K562 (cell line): ENCODE measurements around the gene CDC6. TPM values are rescaled to one million over a fixed set of nuclear protein-coding genes. Genes with fewer than 3 reads are reported as not detected.

Source experiments
- ATF7 ChIP-seq: fragments of 450-650 bp; IDR thresholded peaks from 2 replicates; pipeline ENCODE4 v1.7.1; 2014; ENCODE audit warnings: mild to moderate bottlenecking, moderate library complexity
- ETV5 ChIP-seq: sonication (generic); formaldehyde crosslinking; IDR thresholded peaks from 2 replicates; pipeline ENCODE4 v1.4.0; 2020; ENCODE audit warnings: low read depth, mild to moderate bottlenecking, missing genetic modification reagents
- GTF3C2 ChIP-seq: IDR thresholded peaks from 3 replicates; pipeline ENCODE4 v1.6.1; 2011; ENCODE audit warnings: borderline replicate concordance, mild to moderate bottlenecking, moderate library complexity; ENCODE audit not compliant: insufficient read length; ENCODE audit errors: extremely low read depth
- HOMEZ ChIP-seq: fragments of 250-450 bp; sonication (Bioruptor Pico); IDR thresholded peaks from 2 replicates; pipeline ENCODE4 v1.4.0; 2020; ENCODE audit warnings: mild to moderate bottlenecking, moderate library complexity
- JUN ChIP-seq, 2 experiments: sonication (generic) in 1 of 2; formaldehyde crosslinking in 1 of 2; IDR thresholded peaks; 2 replicates each; pipeline versions ENCODE4 v1.6.1 to v1.8.0; 2012 to 2022; ENCODE audit warnings: borderline replicate concordance in 2 of 2, mild to moderate bottlenecking in 2 of 2, improper control_type of control experiment in 1 of 2, low read depth in 1 of 2, low read length in 1 of 2, missing genetic modification reagents in 1 of 2
- PHB ChIP-seq: fragments of 250-450 bp; sonication (Bioruptor Pico); IDR thresholded peaks from 2 replicates; pipeline ENCODE4 v1.5.0; 2021
- RERE ChIP-seq: sonication (generic); formaldehyde crosslinking; IDR thresholded peaks from 2 replicates; pipeline ENCODE4 v1.8.0; 2023; ENCODE audit warnings: missing genetic modification reagents, mild to moderate bottlenecking, borderline replicate concordance
- TSC22D4 ChIP-seq: fragments of 450-650 bp; IDR thresholded peaks from 2 replicates; pipeline ENCODE4 v1.6.1; 2016; ENCODE audit warnings: missing genetic modification characterization, missing biosample characterization, control low read depth
- TSHZ1 ChIP-seq: fragments of 250-450 bp; sonication (Bioruptor Pico); IDR thresholded peaks from 2 replicates; pipeline ENCODE4 v1.4.0; 2020; ENCODE audit warnings: mild to moderate bottlenecking, moderate library complexity
- XRCC3 ChIP-seq: fragments of 450-650 bp; IDR thresholded peaks from 2 replicates; pipeline ENCODE4 v1.6.1; 2017; ENCODE audit warnings: mild to moderate bottlenecking, moderate library complexity
- ZNF224 ChIP-seq: sonication (generic); formaldehyde crosslinking; IDR thresholded peaks from 2 replicates; pipeline ENCODE4 v1.8.0; 2022; ENCODE audit warnings: mild to moderate bottlenecking, missing genetic modification reagents
- ZNF431 ChIP-seq: sonication (generic); formaldehyde crosslinking; IDR thresholded peaks from 2 replicates; pipeline ENCODE4 v1.8.0; 2022; ENCODE audit warnings: mild to moderate bottlenecking, missing genetic modification reagents
- ZNF717 ChIP-seq: fragments of 250-450 bp; sonication (Bioruptor Pico); IDR thresholded peaks from 2 replicates; pipeline ENCODE4 v1.5.0; 2021
- polyA plus RNA-seq, 8 experiments: library from polyadenylated mRNA; depleted of rRNA in 4 of 8; stranded (reverse) in 5 of 8; unstranded in 3 of 8; fragments of >200 nt; fragmentation: Nextera tagmentation in 2 of 8; fragmentation: Illumina TruSeq in 1 of 8; extraction: Ambion mirVana in 2 of 8; extraction: Trizol in 1 of 8; gene quantifications; 2 replicates each; pipeline versions ENCODE4 v1.2.1 to v1.2.3, GENCODE V29; 2011 to 2014; ENCODE audit warnings: inconsistent platforms in 1 of 8, missing spikeins in 1 of 8
- total RNA-seq, 7 experiments: library from RNA; depleted of rRNA in 6 of 7; stranded (reverse); fragments of >200 nt in 6 of 7; fragmentation: Illumina TruSeq in 2 of 7; extraction: Trizol in 2 of 7; gene quantifications; 2 replicates each; pipeline versions ENCODE4 v1.2.1 to v1.2.3, GENCODE V29; 2011 to 2021; ENCODE audit warnings: low replicate concordance in 1 of 7

Gene CDC6
- total and polyA plus RNA-seq, 9 of the 15 experiments (the other 6 are each of a cell fraction or from before 2014, with no cell fraction given) = 29.6 to 141 (median 106) TPM

- TF ChIP-seq HOMEZ (CRISPR knock-in tag) (no peak), ETV5 (CRISPR knock-in tag) (no peak), ZNF431 (CRISPR knock-in tag) (no peak), PHB (CRISPR knock-in tag) (no peak), XRCC3 (no peak), TSC22D4 (tag) (no peak), ATF7 (no peak), RERE (CRISPR knock-in tag) (no peak), TSHZ1 (CRISPR knock-in tag) (no peak), ZNF717 (no peak), JUN (IDR thresholded peaks at IDR 0.05; ENCODE audit: borderline replicate concordance, low read depth, low read length) (no peak), JUN (CRISPR knock-in tag; IDR thresholded peaks at IDR 0.05; ENCODE audit: borderline replicate concordance) (no peak), ZNF224 (CRISPR knock-in tag) (no peak), GTF3C2 (no peak)
These were observed 57.7 kb downstream of the CDC6 start (continued) for GRCh38 chr17:40345161-40345993.
